NOMO-1 treated with DMSO at 0.1 percent for 48 hours (cell line): ENCODE results near the gene PLEKHJ1.
A peak's percentile ranks its signal among the peaks of the same experiment; 100 is the strongest.

ENCODE experiments used
- DNase-seq: peaks from one replicate; lab custom pipeline; 2025; ENCODE audit not compliant: unreplicated experiment; lab: John Stamatoyannopoulos, UW

Gene PLEKHJ1

GRCh38 chr19:2270157-2270422, 34.0 kb upstream of the PLEKHJ1 start:
- no peak for DNase-seq

- DNase-seq, result peak; percentile 93
These were observed 33.4 kb upstream of the PLEKHJ1 start for GRCh38 chr19:2269244-2270156.

GRCh38 chr19:2268861-2269243, 32.7 kb upstream of the PLEKHJ1 start:
- no peak for DNase-seq

GRCh38 chr19:2268480-2268830, 32.3 kb upstream of the PLEKHJ1 start:
- no peak for DNase-seq

GRCh38 chr19:2266183-2266993, 30.3 kb upstream of the PLEKHJ1 start:
- DNase-seq, result peak; percentile 83

GRCh38 chr19:2261438-2262172, 25.5 kb upstream of the PLEKHJ1 start:
- no peak for DNase-seq

GRCh38 chr19:2260341-2260805, 24.2 kb upstream of the PLEKHJ1 start:
- DNase-seq, result no peak

- DNase-seq, result no peak
These were observed 23.2 kb upstream of the PLEKHJ1 start for GRCh38 chr19:2259336-2259735.

GRCh38 chr19:2255982-2256685, 20.0 kb upstream of the PLEKHJ1 start, which contains the start of gene JSRP1:
Gene JSRP1, minus strand, starts transcription at chr19:2256417. Its CDS starts 1,103 bp downstream, at chr19:2255314.
- no peak for DNase-seq

GRCh38 chr19:2255112-2255845, 19.1 kb upstream of the PLEKHJ1 start:
- no peak for DNase-seq

- DNase-seq, result no peak
These were observed 18.1 kb upstream of the PLEKHJ1 start for GRCh38 chr19:2254064-2254872.

GRCh38 chr19:2253106-2254063, 17.3 kb upstream of the PLEKHJ1 start:
- peak; percentile 59 for DNase-seq

- DNase-seq, result no peak
These were observed 16.6 kb upstream of the PLEKHJ1 start for GRCh38 chr19:2252797-2253105.

- DNase-seq, result no peak
These were observed 16.1 kb upstream of the PLEKHJ1 start for GRCh38 chr19:2252055-2252796.

GRCh38 chr19:2251106-2252054, 15.3 kb upstream of the PLEKHJ1 start:
- no peak for DNase-seq

- no peak for DNase-seq
These were observed 14.6 kb upstream of the PLEKHJ1 start for GRCh38 chr19:2250766-2251105.
